ENCODE data around the gene CGB1.

- TF ChIP-seq CBX8 (IDR thresholded peaks at IDR 0.05; ENCODE audit: borderline replicate concordance, low read depth, low read length): no peak
- TF ChIP-seq POLR2A (IDR thresholded peaks at IDR 0.05; ENCODE audit: control extremely low read depth in 1 of 2, low read depth in 2 of 2, low read length in 2 of 2): no peak
- TF ChIP-seq HDAC6 (IDR thresholded peaks at IDR 0.05; ENCODE audit: low read depth, low read length): no peak
- no peak for TF ChIP-seq RNF2 (IDR thresholded peaks at IDR 0.05; ENCODE audit: borderline replicate concordance, low read depth, low read length, missing control alignments, poor library complexity, severe bottlenecking)
- no peak for TF ChIP-seq CTCF (IDR thresholded peaks at IDR 0.05; ENCODE audit: control extremely low read depth in 1 of 3, insufficient read depth in 1 of 3, low read depth in 1 of 3, low read length in 3 of 3)
- no peak for TF ChIP-seq NANOG (IDR thresholded peaks at IDR 0.05; ENCODE audit: insufficient read depth, low read depth, low read length, poor library complexity, severe bottlenecking)
- no peak for TF ChIP-seq SIN3A (conservative IDR thresholded peaks at IDR 0.05 in 1 of 2, IDR thresholded peaks at IDR 0.05 in 1 of 2; ENCODE audit: low read depth in 1 of 2, low read length in 2 of 2)
- no peak for TF ChIP-seq CREB1 (IDR thresholded peaks at IDR 0.05)
- TF ChIP-seq EZH2 (IDR thresholded peaks at IDR 0.05; ENCODE audit: low read depth, low read length, severe bottlenecking): no peak
- no peak for TF ChIP-seq TAF1 (IDR thresholded peaks at IDR 0.05; ENCODE audit: low read depth, low read length)
- no peak for TF ChIP-seq EP300 (IDR thresholded peaks at IDR 0.05; ENCODE audit: borderline replicate concordance in 1 of 2, low read depth in 2 of 2, low read length in 2 of 2)
- TF ChIP-seq MAX (IDR thresholded peaks at IDR 0.05): no peak
These were observed 47.7 kb upstream of the CGB1 start for GRCh38 chr19:49084206-49085019.

Measured in H1 (cell line).